Smooth muscle cell (in vitro differentiated cells): ENCODE measurements around the gene SEMA6B. TPM values are rescaled to one million over a fixed set of nuclear protein-coding genes. Genes with fewer than 3 reads are reported as not detected.
"Not testable (repeated sequence)": the region's sequence is repeated elsewhere in the genome, so short reads cannot be mapped to it uniquely, and the experiment has no call there.

Source experiments
- DNase-seq: peaks from one replicate; lab custom pipeline; 2025; ENCODE audit not compliant: unreplicated experiment; lab: John Stamatoyannopoulos, UW
- H2AFZ ChIP-seq: fragments of 200-600 bp; sonication (generic); 2 replicates; pipeline ENCODE4 v1.6.0; 2016; ENCODE audit warnings: antibody characterized with exemption, low read depth, mild to moderate bottlenecking
- H3F3A ChIP-seq: fragments of 200-600 bp; sonication (generic); 2 replicates; pipeline ENCODE4 v1.6.0; 2017; ENCODE audit warnings: antibody characterized with exemption, low read depth
- H3K27ac ChIP-seq: fragments of 200-600 bp; sonication (generic); 2 replicates; pipeline ENCODE4 v1.5.1; 2016; ENCODE audit warnings: low read depth, mild to moderate bottlenecking
- H3K27me3 ChIP-seq: fragments of 200-600 bp; sonication (generic); 2 replicates; pipeline ENCODE4 v1.6.1; 2016; ENCODE audit warnings: low read depth, mild to moderate bottlenecking
- H3K36me3 ChIP-seq: fragments of 200-600 bp; sonication (generic); 2 replicates; pipeline ENCODE4 v1.5.1; 2016; ENCODE audit warnings: low read depth
- H3K4me1 ChIP-seq: fragments of 200-600 bp; sonication (generic); 2 replicates; pipeline ENCODE4 v1.5.1; 2016; ENCODE audit warnings: low read depth
- H3K4me2 ChIP-seq: fragments of 200-600 bp; sonication (generic); 2 replicates; pipeline ENCODE4 v1.6.0; 2016; ENCODE audit warnings: mild to moderate bottlenecking
- H3K4me3 ChIP-seq: fragments of 200-600 bp; sonication (generic); 2 replicates; pipeline ENCODE4 v1.5.1; 2016; ENCODE audit warnings: mild to moderate bottlenecking
- H3K79me2 ChIP-seq: fragments of 200-600 bp; sonication (generic); 2 replicates; pipeline ENCODE4 v1.6.0; 2016; ENCODE audit warnings: low read depth, mild to moderate bottlenecking
- H3K9ac ChIP-seq: fragments of 200-600 bp; sonication (generic); 2 replicates; pipeline ENCODE4 v1.6.0; 2016; ENCODE audit warnings: low read depth
- H3K9me3 ChIP-seq: fragments of 200-600 bp; sonication (generic); replicated peaks from 2 replicates; pipeline ENCODE4 v1.5.1; 2016; ENCODE audit warnings: low read depth
- H4K20me1 ChIP-seq: fragments of 200-600 bp; sonication (generic); 2 replicates; pipeline ENCODE4 v1.6.0; 2016; ENCODE audit warnings: low read depth
- CTCF ChIP-seq: fragments of 200-600 bp; sonication (generic); IDR thresholded peaks from 2 replicates; pipeline ENCODE4 v1.5.1; 2017; ENCODE audit warnings: borderline replicate concordance, mild to moderate bottlenecking, antibody characterized with exemption; ENCODE audit not compliant: insufficient read depth, poor library complexity, severe bottlenecking
- WGBS: methylation state at CpG from one replicate; pipeline ENCODE4 v1.1.7; 2016; ENCODE audit warnings: low lambda C conversion rate; 5-methylcytosine and 5-hydroxymethylcytosine counted together
- polyA plus RNA-seq: library from polyadenylated mRNA; unstranded; fragments of >200 nt; fragmentation: Nextera tagmentation; extraction: Ambion mirVana; gene quantifications from 2 replicates; pipeline ENCODE4 v1.2.1, GENCODE V29; 2016
- total RNA-seq: library from RNA; depleted of rRNA; stranded (reverse); fragments of >200 nt; gene quantifications from 2 replicates; pipeline ENCODE4 v1.2.3, GENCODE V29; 2014

Gene SEMA6B
- total and polyA plus RNA-seq, 2 experiments from 2014 or later: 0.63 to 1.9 TPM

GRCh38 chr19:4568886-4569285 lies 9.4 kb upstream of the SEMA6B start:
- WGBS: 97% methylated on average over 7 of the region's 7 CpGs
- no peak for TF ChIP-seq CTCF

GRCh38 chr19:4567584-4568071 lies 8.1 kb upstream of the SEMA6B start:
- peak; percentile 9 for DNase-seq
- 74% methylated on average over 14 of the region's 14 CpGs for WGBS
- no peak overlapping the region for H2AFZ ChIP-seq

More at GRCh38 chr19:4568886-4569285, 9.4 kb upstream of the SEMA6B start:
- H3K27me3 ChIP-seq: no peaks in the 10 kb centered on the region
- no peak overlapping the region for H3K4me3 ChIP-seq
- no peaks in the 10 kb centered on the region for H3F3A ChIP-seq
- H3K27ac ChIP-seq: no peak overlapping the region
- no peak overlapping the region for H3K4me2 ChIP-seq
- H3K4me1 ChIP-seq: no peaks in the 10 kb centered on the region
- H2AFZ ChIP-seq: no peak overlapping the region
- DNase-seq: no peak
- H3K9me3 ChIP-seq: no peaks in the 10 kb centered on the region
- no peaks in the 10 kb centered on the region for H4K20me1 ChIP-seq
- no peaks in the 10 kb centered on the region for H3K36me3 ChIP-seq
- no peaks in the 10 kb centered on the region for H3K79me2 ChIP-seq
- no peak overlapping the region for H3K9ac ChIP-seq

GRCh38 chr19:4566402-4567051 lies 7.0 kb upstream of the SEMA6B start:
- DNase-seq: no peak
- Histone ChIP-seq H3K4me3 (no peak overlapping the region), H3K4me2 (no peak overlapping the region), H3K4me1 (no peaks in the 10 kb centered on the region), H3K9me3 (no peaks in the 10 kb centered on the region), H4K20me1 (no peaks in the 10 kb centered on the region), H3F3A (no peaks in the 10 kb centered on the region), H3K27me3 (no peaks in the 10 kb centered on the region), H3K27ac (no peak overlapping the region), H2AFZ (no peak overlapping the region), H3K36me3 (no peaks in the 10 kb centered on the region), H3K79me2 (no peaks in the 10 kb centered on the region), H3K9ac (no peak overlapping the region)
- 95% methylated on average over 34 of the region's 35 CpGs for WGBS
- no peak for TF ChIP-seq CTCF

More at GRCh38 chr19:4567584-4568071, 8.1 kb upstream of the SEMA6B start:
- TF ChIP-seq CTCF: peak; percentile 69
- Histone ChIP-seq H4K20me1 (no peaks in the 10 kb centered on the region), H3F3A (no peaks in the 10 kb centered on the region), H3K4me2 (no peak overlapping the region), H3K79me2 (no peaks in the 10 kb centered on the region), H3K27me3 (no peaks in the 10 kb centered on the region), H3K9ac (no peak overlapping the region), H3K9me3 (no peaks in the 10 kb centered on the region), H3K4me3 (no peak overlapping the region), H3K36me3 (no peaks in the 10 kb centered on the region), H3K4me1 (no peaks in the 10 kb centered on the region), H3K27ac (no peak overlapping the region)

- H3K27ac ChIP-seq, H3K79me2 ChIP-seq, H2AFZ ChIP-seq, H3F3A ChIP-seq, H3K9ac ChIP-seq, H3K9me3 ChIP-seq, H3K36me3 ChIP-seq, H3K4me2 ChIP-seq, H4K20me1 ChIP-seq, H3K4me1 ChIP-seq, H3K27me3 ChIP-seq, H3K4me3 ChIP-seq, DNase-seq: not testable (repeated sequence)
- WGBS: 91% methylated on average over 5 of the region's 5 CpGs
Measured at GRCh38 chr19:4563562-4563961, 4.1 kb upstream of the SEMA6B start.

GRCh38 chr19:4562085-4562484 lies 2.6 kb upstream of the SEMA6B start:
- not testable (repeated sequence) for H3K27ac ChIP-seq, H2AFZ ChIP-seq, DNase-seq, H4K20me1 ChIP-seq, H3K9ac ChIP-seq, H3K36me3 ChIP-seq, H3K9me3 ChIP-seq, H3K4me2 ChIP-seq, H3K4me1 ChIP-seq, H3K27me3 ChIP-seq, H3K4me3 ChIP-seq, H3F3A ChIP-seq, H3K79me2 ChIP-seq
- 98% methylated on average over 7 of the region's 7 CpGs for WGBS
